Measurements from ENCODE around the gene PLIN3. TPM values are rescaled to one million over a fixed set of nuclear protein-coding genes. Genes with fewer than 3 reads are reported as not detected.

Gene PLIN3
- total and polyA plus RNA-seq, 2 donors (not counting 3 experiments of a cell fraction or from before 2014, with no cell fraction given), result 76.8 to 88.9 TPM

- no peaks in the 10 kb centered on the region for H3K9me3 ChIP-seq (replicated peaks; ENCODE audit: control insufficient read depth, insufficient read depth, low read length)
- TF ChIP-seq JUN (IDR thresholded peaks at IDR 0.05; ENCODE audit: borderline replicate concordance, insufficient read depth, insufficient read length, low read depth), result peak; percentile 64
- no peak for TF ChIP-seq CTCF (IDR thresholded peaks at IDR 0.05; ENCODE audit: extremely low read depth in 1 of 2, insufficient read depth in 1 of 2, low read depth in 1 of 2, low read length in 2 of 2)
- no peak for TF ChIP-seq GATA2 (IDR thresholded peaks at IDR 0.05; ENCODE audit: insufficient read depth, insufficient read length, low read depth, low read length)
- peak; percentile 74 for TF ChIP-seq POLR2AphosphoS5 (IDR thresholded peaks at IDR 0.05; ENCODE audit: insufficient read depth, low read depth, low read length)
- TF ChIP-seq POLR2A (IDR thresholded peaks at IDR 0.05; ENCODE audit: low read depth, low read length), result no peak
- no peak for TF ChIP-seq MYC (IDR thresholded peaks at IDR 0.05; ENCODE audit: low read depth, low read length)
- no peak for TF ChIP-seq EZH2 (IDR thresholded peaks at IDR 0.05; ENCODE audit: borderline replicate concordance, low read depth, low read length, severe bottlenecking)
- peak; percentile 83 for TF ChIP-seq FOS (IDR thresholded peaks at IDR 0.05; ENCODE audit: borderline replicate concordance, insufficient read depth, low read length)
- TF ChIP-seq MAX (IDR thresholded peaks at IDR 0.05; ENCODE audit: insufficient read depth, insufficient read length), result no peak
- no peaks in the 10 kb centered on the region for H3K27me3 ChIP-seq (ENCODE audit: control insufficient read depth in 2 of 2, insufficient read depth in 2 of 2, low read length in 2 of 2)
- POLR2A ChIA-PET, result no interaction called here
- H3K79me2 ChIP-seq (ENCODE audit: control insufficient read depth, insufficient read depth, low read length), result peaks cover 18% of the 10 kb centered on the region
- CTCF ChIA-PET, result interaction anchor here (1.3 to 11.1 kb wide), 6 partner anchors 18 to 169 kb away, joined by 3 to 176 read pairs (median 10); partner anchors contain the start of gene UHRF1
- dilution Hi-C loops (cut with MboI; ENCODE audit: extremely low pct_ligation_motif_present, low sequenced_read_pairs), result no loop called here
- peaks cover 6% of the 10 kb centered on the region for H3K4me1 ChIP-seq (ENCODE audit: control insufficient read depth, extremely low read depth, insufficient read depth, low read length)
- H3K36me3 ChIP-seq (ENCODE audit: control insufficient read depth in 2 of 2, extremely low read depth in 1 of 2, insufficient read depth in 2 of 2, low read length in 2 of 2), result no peaks in the 10 kb centered on the region
- intact Hi-C loops (cut with micrococcal nuclease), result no loop called here
- no TSS peak for BruUV-seq (replicated peaks)
- no peaks in the 10 kb centered on the region for H3K9me1 ChIP-seq (replicated peaks; ENCODE audit: control insufficient read depth, extremely low read depth, insufficient read depth, low read length)
- no peaks in the 10 kb centered on the region for H4K20me1 ChIP-seq (replicated peaks; ENCODE audit: control insufficient read depth, extremely low read depth, insufficient read depth, low read length)
- H3K4me2 ChIP-seq (ENCODE audit: insufficient read depth, low read length), result no peak overlapping the region
- peak; percentile 90 for FAIRE-seq
- peak; percentile 59 for DNase-seq (ENCODE audit: low read depth, low spot score)
- no peak overlapping the region for H3K27ac ChIP-seq (ENCODE audit: insufficient read depth, low read depth, low read length)
- H2AFZ ChIP-seq (ENCODE audit: low read depth, low read length), result no peak overlapping the region
- no peak overlapping the region for H3K4me3 ChIP-seq (replicated peaks in 1 of 3; ENCODE audit: insufficient read depth in 1 of 3, low read depth in 1 of 3, low read length in 3 of 3)
- no peak overlapping the region for H3K9ac ChIP-seq (replicated peaks; ENCODE audit: extremely low read depth, insufficient read depth, low read length)
Observed at GRCh38 chr19:4870025-4870700, 2.7 kb upstream of the PLIN3 start.
